Measurements from ENCODE around the gene IRF2BPL. TPM values are rescaled to one million over a fixed set of nuclear protein-coding genes. Genes with fewer than 3 reads are reported as not detected.

IRF2BPL gene
- total and polyA plus RNA-seq, 5 donors from 2014 or later = 2.2 to 48.9 (median 4.8) TPM

GRCh38 chr14:77040741-77041653 is 12.5 kb upstream of the IRF2BPL start:
- ATAC-seq (ENCODE audit: low read depth in 2 of 2) (peak; percentile 47 to 48), DNase-seq (peak in 1 of 3 donors; percentile 73)
- Mint-ChIP-seq H3K4me1 (peaks cover 36 to 93% (median 64%) of the 10 kb centered on the region in 4 donors), H3K27ac (peak overlapping the region; percentile 99 to 100 (median 100)), H3K27me3 (peaks cover 5% of the 10 kb centered on the region), H3K4me3 (peak overlapping the region; percentile 86 to 96 (median 91)), H3K36me3 (no peaks in the 10 kb centered on the region), H3K9me3 (no peaks in the 10 kb centered on the region)
- H3K9me3 ChIP-seq (ENCODE audit: control insufficient read depth in 2 of 2, low read length in 2 of 2) = no peaks in the 10 kb centered on the region
- H3K27me3 ChIP-seq (ENCODE audit: control insufficient read depth, insufficient read depth, low read length) = no peaks in the 10 kb centered on the region
- no peaks in the 10 kb centered on the region for H3K36me3 ChIP-seq (ENCODE audit: control insufficient read depth, insufficient read depth, low read length)
- H3K4me3 ChIP-seq (ENCODE audit: low read depth, low read length) = peak overlapping the region; percentile 74
- peaks cover 77% of the 10 kb centered on the region for H3K4me1 ChIP-seq (ENCODE audit: control insufficient read depth, insufficient read depth, low read length, poor library complexity, severe bottlenecking)
- peak overlapping the region; percentile 96 for H3K27ac ChIP-seq (ENCODE audit: insufficient read depth, low read length, poor library complexity, severe bottlenecking)

- Histone ChIP-seq H3K27ac (ENCODE audit: insufficient read depth, low read length, poor library complexity, severe bottlenecking) (peak overlapping the region; percentile 96), H3K36me3 (ENCODE audit: control insufficient read depth, insufficient read depth, low read length) (no peaks in the 10 kb centered on the region), H3K4me1 (ENCODE audit: control insufficient read depth, insufficient read depth, low read length, poor library complexity, severe bottlenecking) (peaks cover 79% of the 10 kb centered on the region), H3K27me3 (ENCODE audit: control insufficient read depth, insufficient read depth, low read length) (no peaks in the 10 kb centered on the region), H3K9me3 (ENCODE audit: control insufficient read depth in 2 of 2, low read length in 2 of 2) (no peaks in the 10 kb centered on the region), H3K4me3 (ENCODE audit: low read depth, low read length) (peak overlapping the region; percentile 74)
- peaks cover 36 to 92% (median 67%) of the 10 kb centered on the region in 4 donors for H3K4me1 Mint-ChIP-seq
- ATAC-seq (ENCODE audit: low read depth in 2 of 2) (peak; percentile 80), DNase-seq (peak; percentile 87 to 94 (median 92))
- peak overlapping the region; percentile 86 to 96 (median 91) for H3K4me3 Mint-ChIP-seq
- H3K36me3 Mint-ChIP-seq = no peaks in the 10 kb centered on the region
- peaks cover 5% of the 10 kb centered on the region for H3K27me3 Mint-ChIP-seq
- peak overlapping the region; percentile 99 to 100 (median 100) for H3K27ac Mint-ChIP-seq
- H3K9me3 Mint-ChIP-seq = no peaks in the 10 kb centered on the region
Measured at GRCh38 chr14:77040059-77040740, 11.7 kb upstream of the IRF2BPL start.

- H3K4me3 Mint-ChIP-seq = peak overlapping the region; percentile 86 to 96 (median 91)
- peak overlapping the region; percentile 96 for H3K27ac ChIP-seq (ENCODE audit: insufficient read depth, low read length, poor library complexity, severe bottlenecking)
- H3K4me1 Mint-ChIP-seq = peaks cover 39 to 90% (median 68%) of the 10 kb centered on the region in 4 donors
- H3K9me3 ChIP-seq (ENCODE audit: control insufficient read depth in 2 of 2, low read length in 2 of 2) = no peaks in the 10 kb centered on the region
- no peaks in the 10 kb centered on the region for H3K36me3 Mint-ChIP-seq
- H3K27me3 Mint-ChIP-seq = peaks cover 5% of the 10 kb centered on the region
- DNase-seq = no peak
- no peak for ATAC-seq (ENCODE audit: low read depth in 2 of 2)
- H3K27ac Mint-ChIP-seq = peak overlapping the region; percentile 99 to 100 (median 100)
- no peaks in the 10 kb centered on the region for H3K9me3 Mint-ChIP-seq
- no peaks in the 10 kb centered on the region for H3K27me3 ChIP-seq (ENCODE audit: control insufficient read depth, insufficient read depth, low read length)
- no peaks in the 10 kb centered on the region for H3K36me3 ChIP-seq (ENCODE audit: control insufficient read depth, insufficient read depth, low read length)
- peaks cover 86% of the 10 kb centered on the region for H3K4me1 ChIP-seq (ENCODE audit: control insufficient read depth, insufficient read depth, low read length, poor library complexity, severe bottlenecking)
- peak overlapping the region; percentile 74 for H3K4me3 ChIP-seq (ENCODE audit: low read depth, low read length)
Measured at GRCh38 chr14:77039285-77040058, 11.0 kb upstream of the IRF2BPL start.

GRCh38 chr14:77037938-77038568 is 9.5 kb upstream of the IRF2BPL start:
- Histone ChIP-seq H3K4me1 (ENCODE audit: control insufficient read depth, insufficient read depth, low read length, poor library complexity, severe bottlenecking) (peaks cover 88% of the 10 kb centered on the region), H3K27ac (ENCODE audit: insufficient read depth, low read length, poor library complexity, severe bottlenecking) (peak overlapping the region; percentile 96), H3K4me3 (ENCODE audit: low read depth, low read length) (peak overlapping the region; percentile 19), H3K27me3 (ENCODE audit: control insufficient read depth, insufficient read depth, low read length) (no peaks in the 10 kb centered on the region), H3K9me3 (ENCODE audit: control insufficient read depth in 2 of 2, low read length in 2 of 2) (no peaks in the 10 kb centered on the region), H3K36me3 (ENCODE audit: control insufficient read depth, insufficient read depth, low read length) (no peaks in the 10 kb centered on the region)
- peaks cover 33 to 87% (median 60%) of the 10 kb centered on the region in 4 donors for H3K4me1 Mint-ChIP-seq
- peak overlapping the region; percentile 76 to 96 (median 90) for H3K4me3 Mint-ChIP-seq
- no peaks in the 10 kb centered on the region for H3K36me3 Mint-ChIP-seq
- peak in 2 of 3 donors; percentile 43 to 61 for DNase-seq
- no peak for ATAC-seq (ENCODE audit: low read depth in 2 of 2)
- peaks cover 5% of the 10 kb centered on the region for H3K27me3 Mint-ChIP-seq
- H3K9me3 Mint-ChIP-seq = no peaks in the 10 kb centered on the region
- peak overlapping the region; percentile 82 to 100 (median 99) for H3K27ac Mint-ChIP-seq

- ATAC-seq (ENCODE audit: low read depth in 2 of 2) = no peak
- H3K4me1 ChIP-seq (ENCODE audit: control insufficient read depth, insufficient read depth, low read length, poor library complexity, severe bottlenecking) = peaks cover 88% of the 10 kb centered on the region
- H3K27me3 ChIP-seq (ENCODE audit: control insufficient read depth, insufficient read depth, low read length) = no peaks in the 10 kb centered on the region
- no peaks in the 10 kb centered on the region for H3K9me3 Mint-ChIP-seq
- H3K27me3 Mint-ChIP-seq = peaks cover 5% of the 10 kb centered on the region
- no peaks in the 10 kb centered on the region for H3K36me3 Mint-ChIP-seq
- H3K4me1 Mint-ChIP-seq = peaks cover 31 to 89% (median 64%) of the 10 kb centered on the region in 4 donors
- no peaks in the 10 kb centered on the region for H3K36me3 ChIP-seq (ENCODE audit: control insufficient read depth, insufficient read depth, low read length)
- peak overlapping the region; percentile 96 for H3K27ac ChIP-seq (ENCODE audit: insufficient read depth, low read length, poor library complexity, severe bottlenecking)
- no peaks in the 10 kb centered on the region for H3K9me3 ChIP-seq (ENCODE audit: control insufficient read depth in 2 of 2, low read length in 2 of 2)
- DNase-seq = no peak
- peak overlapping the region; percentile 62 to 96 (median 84) for H3K4me3 Mint-ChIP-seq
- no peak overlapping the region for H3K4me3 ChIP-seq (ENCODE audit: low read depth, low read length)
- H3K27ac Mint-ChIP-seq = peak overlapping the region; percentile 82 to 100 (median 99)
Measured at GRCh38 chr14:77037215-77037937, 8.9 kb upstream of the IRF2BPL start.

- Histone ChIP-seq H3K27ac (ENCODE audit: insufficient read depth, low read length, poor library complexity, severe bottlenecking) (peak overlapping the region; percentile 96), H3K4me3 (ENCODE audit: low read depth, low read length) (no peak overlapping the region), H3K27me3 (ENCODE audit: control insufficient read depth, insufficient read depth, low read length) (no peaks in the 10 kb centered on the region), H3K36me3 (ENCODE audit: control insufficient read depth, insufficient read depth, low read length) (no peaks in the 10 kb centered on the region), H3K9me3 (ENCODE audit: control insufficient read depth in 2 of 2, low read length in 2 of 2) (no peaks in the 10 kb centered on the region), H3K4me1 (ENCODE audit: control insufficient read depth, insufficient read depth, low read length, poor library complexity, severe bottlenecking) (peaks cover 88% of the 10 kb centered on the region)
- H3K4me3 Mint-ChIP-seq = peak overlapping the region; percentile 71 to 96 (median 84)
- peaks cover 5% of the 10 kb centered on the region for H3K27me3 Mint-ChIP-seq
- DNase-seq = no peak
- peak overlapping the region; percentile 82 to 100 (median 99) for H3K27ac Mint-ChIP-seq
- H3K4me1 Mint-ChIP-seq = peaks cover 37 to 90% (median 68%) of the 10 kb centered on the region in 4 donors
- ATAC-seq (ENCODE audit: low read depth in 2 of 2) = no peak
- H3K9me3 Mint-ChIP-seq = no peaks in the 10 kb centered on the region
- H3K36me3 Mint-ChIP-seq = no peaks in the 10 kb centered on the region
Measured at GRCh38 chr14:77036484-77037214, 8.1 kb upstream of the IRF2BPL start.

Measured in CD4-positive, CD25-positive, alpha-beta regulatory T cell (primary cell).